CD4-positive, alpha-beta T cell (primary cell): Measurements from ENCODE around the gene FIG4. TPM values are rescaled to one million over a fixed set of nuclear protein-coding genes. Genes with fewer than 3 reads are reported as not detected.
A peak's percentile ranks its signal among the peaks of the same experiment; 100 is the strongest.

Experiments
- ATAC-seq: fragments of 200-7000 bp; cut with Tn5 transposase; one replicate; pipeline ENCODE4 v1.10.0; 2022; ENCODE audit warnings: mild to moderate bottlenecking; ENCODE audit not compliant: poor library complexity
- CTCF ChIA-PET: fragments of 350-600 bp; sonication (Branson Sonifier 250); formaldehyde crosslinking; loops from one replicate; lab custom pipeline; 2021; ENCODE audit warnings: antibody characterized with exemption, inconsistent platforms; lab: Charles Lee
- POLR2A ChIA-PET: fragments of 350-600 bp; sonication (Branson Sonifier 250); formaldehyde crosslinking; loops from one replicate; lab custom pipeline; 2021; ENCODE audit warnings: antibody characterized with exemption, inconsistent platforms; lab: Charles Lee
- DNase-seq, 14 experiments: peaks; one replicate each; pipeline ENCODE4 v3.0.0-alpha.2; 2013 to 2020; ENCODE audit warnings: mixed read lengths in 2 of 14
- H3K27ac ChIP-seq, 2 donors: one replicate each; pipeline versions ENCODE4 v1.5.1 to v1.7.0; 2013; ENCODE audit warnings: low read length in 2 of 2, low read depth in 1 of 2, mild to moderate bottlenecking in 1 of 2
- H3K27me3 ChIP-seq, 2 experiments: 1 replicate in 1 of 2; 2 replicates in 1 of 2; pipeline versions ENCODE4 v1.6.1 to v1.7.0; 2013; ENCODE audit warnings: low read length in 2 of 2, control low read depth in 1 of 2, mild to moderate bottlenecking in 1 of 2, moderate library complexity in 1 of 2; ENCODE audit not compliant: insufficient read depth in 2 of 2, control insufficient read depth in 1 of 2
- H3K36me3 ChIP-seq: one replicate; pipeline ENCODE4 v1.6.1; 2013; ENCODE audit warnings: low read length, control low read depth; ENCODE audit not compliant: insufficient read depth
- H3K4me1 ChIP-seq: one replicate; pipeline ENCODE4 v1.6.1; 2013; ENCODE audit warnings: low read length, control low read depth; ENCODE audit not compliant: insufficient read depth
- H3K4me3 ChIP-seq: one replicate; pipeline ENCODE4 v1.5.1; 2013; ENCODE audit warnings: mild to moderate bottlenecking, low read length, moderate library complexity
- H3K9me3 ChIP-seq, 2 experiments: 1 replicate in 1 of 2; 2 replicates in 1 of 2; pipeline versions ENCODE4 v1.6.1 to v1.7.0; 2013; ENCODE audit warnings: low read length in 2 of 2, mild to moderate bottlenecking in 2 of 2, control low read depth in 1 of 2, moderate library complexity in 1 of 2; ENCODE audit not compliant: control insufficient read depth in 1 of 2, insufficient read depth in 1 of 2
- H3K27ac Mint-ChIP-seq: one replicate; pipeline ENCODE4 v1.8.0; 2020; ENCODE audit warnings: mixed read lengths
- H3K27me3 Mint-ChIP-seq: one replicate; pipeline ENCODE4 v1.8.0; 2021; ENCODE audit warnings: mixed read lengths
- H3K36me3 Mint-ChIP-seq: one replicate; pipeline ENCODE4 v1.8.0; 2021; ENCODE audit warnings: low read depth, mixed read lengths
- H3K4me1 Mint-ChIP-seq: one replicate; pipeline ENCODE4 v1.8.0; 2021; ENCODE audit warnings: low read depth, mixed read lengths
- H3K4me3 Mint-ChIP-seq: one replicate; pipeline ENCODE4 v1.8.0; 2020; ENCODE audit warnings: mild to moderate bottlenecking, mixed read lengths
- H3K9me3 Mint-ChIP-seq: one replicate; pipeline ENCODE4 v1.8.0; 2020; ENCODE audit warnings: mixed read lengths
- CTCF ChIP-seq: fragments of 200-600 bp; IDR thresholded peaks from one replicate; pipeline ENCODE4 v1.8.0; 2022; ENCODE audit warnings: antibody characterized with exemption, mild to moderate bottlenecking
- intact Hi-C, 2 experiments: fragments of 100-400 bp; cut with DNase I in 1 of 2; cut with micrococcal nuclease in 1 of 2; formaldehyde crosslinking; loops; one replicate each; pipeline versions ENCODE4 v1.15.1 to v1.9.0; 2023 to 2025; cut with DNase I, micrococcal nuclease
- total RNA-seq, 174 experiments: library from RNA in 2 of 174; stranded (reverse) in 2 of 174; gene quantifications; one replicate each; pipeline ENCODE4 v1.2.3 and lab custom pipeline; 2021 to 2026

Gene FIG4
- total RNA-seq, 2 experiments from 2014 or later: 3.3 to 4.0 TPM

GRCh38 chr6:109783250-109783986 is 92.3 kb downstream of the FIG4 start:
- peaks cover 25% of the 10 kb centered on the region for H3K36me3 Mint-ChIP-seq
- H3K4me3 ChIP-seq: no peak overlapping the region
- no peak overlapping the region for H3K27ac ChIP-seq
- H3K27ac Mint-ChIP-seq: no peak overlapping the region
- no peaks in the 10 kb centered on the region for H3K9me3 Mint-ChIP-seq
- DNase-seq (peak in 2 of 14 experiments; percentile 15 to 26), ATAC-seq (no peak)
- no peaks in the 10 kb centered on the region for H3K27me3 Mint-ChIP-seq
- H3K27me3 ChIP-seq: no peaks in the 10 kb centered on the region
- ChIA-PET CTCF (interaction anchor here (1.6 kb wide), 1 partner anchor 78 kb away, joined by 3 read pairs; no protein-coding TSS in a partner anchor), POLR2A (no interaction called here)
- H3K4me1 Mint-ChIP-seq: no peaks in the 10 kb centered on the region
- no peak overlapping the region for H3K4me3 Mint-ChIP-seq
- no peak for TF ChIP-seq CTCF
- H3K4me1 ChIP-seq: no peaks in the 10 kb centered on the region
- peaks cover 21% of the 10 kb centered on the region for H3K36me3 ChIP-seq
- intact Hi-C loops: no loop called here
- no peaks in the 10 kb centered on the region for H3K9me3 ChIP-seq

GRCh38 chr6:109787312-109787711 is 96.2 kb downstream of the FIG4 start:
- Histone ChIP-seq H3K27me3 (no peaks in the 10 kb centered on the region), H3K27ac (no peak overlapping the region), H3K4me1 (no peaks in the 10 kb centered on the region), H3K9me3 (no peaks in the 10 kb centered on the region), H3K36me3 (peaks cover 34% of the 10 kb centered on the region), H3K4me3 (no peak overlapping the region)
- DNase-seq (no peak), ATAC-seq (no peak)
- CTCF ChIA-PET: no interaction called here
- POLR2A ChIA-PET: no interaction called here
- Mint-ChIP-seq H3K4me3 (no peak overlapping the region), H3K9me3 (no peaks in the 10 kb centered on the region), H3K27ac (no peak overlapping the region), H3K36me3 (peaks cover 58% of the 10 kb centered on the region), H3K4me1 (no peaks in the 10 kb centered on the region), H3K27me3 (no peaks in the 10 kb centered on the region)
- TF ChIP-seq CTCF: no peak
- intact Hi-C loops: no loop called here

GRCh38 chr6:109788687-109789086 is 97.6 kb downstream of the FIG4 start:
- Histone ChIP-seq H3K36me3 (peaks cover 34% of the 10 kb centered on the region), H3K4me1 (no peaks in the 10 kb centered on the region), H3K9me3 (no peaks in the 10 kb centered on the region), H3K27ac (no peak overlapping the region), H3K27me3 (no peaks in the 10 kb centered on the region), H3K4me3 (no peak overlapping the region)
- Mint-ChIP-seq H3K4me1 (no peaks in the 10 kb centered on the region), H3K36me3 (peaks cover 64% of the 10 kb centered on the region), H3K27me3 (no peaks in the 10 kb centered on the region), H3K4me3 (no peak overlapping the region), H3K27ac (no peak overlapping the region), H3K9me3 (no peaks in the 10 kb centered on the region)
- ATAC-seq (no peak), DNase-seq (no peak)
- no peak for TF ChIP-seq CTCF
- intact Hi-C loops: no loop called here
- ChIA-PET POLR2A (no interaction called here), CTCF (no interaction called here)
